HUES6 (cell line): Measurements from ENCODE around the gene PIF1.
"Not testable (repeated sequence)": the region's sequence is repeated elsewhere in the genome, so short reads cannot be mapped to it uniquely, and the experiment has no call there.

Experiments used
- H3K27ac ChIP-seq: 2 replicates; pipeline ENCODE4 v1.7.0; 2013; ENCODE audit warnings: low read depth, mild to moderate bottlenecking, low read length, inconsistent platforms
- H3K27me3 ChIP-seq: 2 replicates; pipeline ENCODE4 v1.6.1; 2013; ENCODE audit warnings: low read length; ENCODE audit not compliant: control insufficient read depth, insufficient read depth
- H3K36me3 ChIP-seq: 2 replicates; pipeline ENCODE4 v1.6.1; 2013; ENCODE audit warnings: low read length; ENCODE audit not compliant: control insufficient read depth, insufficient read depth
- H3K4me1 ChIP-seq: 2 replicates; pipeline ENCODE4 v1.6.1; 2013; ENCODE audit warnings: low read length; ENCODE audit not compliant: control insufficient read depth, insufficient read depth
- H3K4me3 ChIP-seq: 2 replicates; pipeline ENCODE4 v1.5.1; 2013; ENCODE audit warnings: low read depth, low read length
- H3K9ac ChIP-seq: one replicate; pipeline ENCODE4 v1.6.1; 2013; ENCODE audit warnings: mild to moderate bottlenecking, low read length
- H3K9me3 ChIP-seq: 2 replicates; pipeline ENCODE4 v1.6.1; 2013; ENCODE audit warnings: low read depth, low read length; ENCODE audit not compliant: control insufficient read depth, insufficient read depth

Gene PIF1

DNA sequence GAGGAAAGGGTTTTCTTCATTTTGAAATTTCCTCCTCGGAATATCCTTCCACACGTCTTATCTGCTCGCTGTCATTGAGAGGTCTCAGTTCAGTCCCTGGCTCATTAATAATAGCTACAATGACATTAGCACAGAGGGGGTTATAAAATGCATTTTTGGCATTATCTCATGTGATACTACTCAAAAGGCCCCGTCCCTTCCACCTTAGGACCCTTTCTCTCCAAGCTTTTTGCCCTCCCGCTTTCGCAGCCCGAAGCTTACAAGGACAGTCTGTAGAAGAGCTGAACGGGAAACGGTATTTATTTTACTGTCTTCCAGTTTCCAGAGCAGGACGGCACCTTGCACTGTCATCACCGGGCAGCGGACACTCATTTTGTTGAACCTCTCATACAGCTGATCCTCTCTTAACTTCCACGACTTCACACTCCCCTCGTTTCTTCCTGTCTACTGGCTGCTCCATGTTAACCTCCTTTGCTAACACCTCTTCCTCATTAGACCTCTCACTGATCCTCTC, 10.6 kb upstream of the PIF1 start:
- peak overlapping the region; percentile 9 for H3K9ac ChIP-seq
- H3K4me1 ChIP-seq: peaks cover 14% of the 10 kb centered on the region
- no peaks in the 10 kb centered on the region for H3K9me3 ChIP-seq
- no peaks in the 10 kb centered on the region for H3K27me3 ChIP-seq
- H3K27ac ChIP-seq: no peak overlapping the region
- H3K4me3 ChIP-seq: peak overlapping the region; percentile 22; the same call in 1 of the 2 replicates
- no peaks in the 10 kb centered on the region for H3K36me3 ChIP-seq

DNA sequence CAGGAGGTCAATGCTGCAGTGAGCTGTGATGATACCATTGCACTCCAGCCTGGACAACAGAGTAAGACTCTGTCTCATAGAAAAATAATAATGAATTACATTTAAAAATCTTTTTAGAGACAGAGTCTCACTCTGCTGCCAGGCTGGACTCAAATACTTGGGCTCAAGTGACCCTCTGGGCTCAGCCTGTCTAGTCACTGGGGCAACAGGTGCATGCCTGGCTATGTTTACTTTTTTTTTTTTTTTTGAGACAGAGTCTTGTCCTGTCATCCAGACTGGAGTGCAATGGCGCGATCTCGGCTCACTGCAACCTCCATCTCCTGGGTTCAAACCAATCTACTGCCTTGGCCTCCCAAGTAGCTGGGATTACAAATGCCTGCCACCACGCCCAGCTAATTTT, 8.2 kb upstream of the PIF1 start:
- H3K36me3 ChIP-seq: peaks cover 3% of the 10 kb centered on the region; the same call in 1 of the 2 replicates
- H3K27ac ChIP-seq: no peak overlapping the region
- no peaks in the 10 kb centered on the region for H3K27me3 ChIP-seq
- H3K9me3 ChIP-seq: no peaks in the 10 kb centered on the region
- H3K4me3 ChIP-seq: no peak overlapping the region
- peaks cover 9% of the 10 kb centered on the region for H3K4me1 ChIP-seq
- no peak overlapping the region for H3K9ac ChIP-seq

DNA sequence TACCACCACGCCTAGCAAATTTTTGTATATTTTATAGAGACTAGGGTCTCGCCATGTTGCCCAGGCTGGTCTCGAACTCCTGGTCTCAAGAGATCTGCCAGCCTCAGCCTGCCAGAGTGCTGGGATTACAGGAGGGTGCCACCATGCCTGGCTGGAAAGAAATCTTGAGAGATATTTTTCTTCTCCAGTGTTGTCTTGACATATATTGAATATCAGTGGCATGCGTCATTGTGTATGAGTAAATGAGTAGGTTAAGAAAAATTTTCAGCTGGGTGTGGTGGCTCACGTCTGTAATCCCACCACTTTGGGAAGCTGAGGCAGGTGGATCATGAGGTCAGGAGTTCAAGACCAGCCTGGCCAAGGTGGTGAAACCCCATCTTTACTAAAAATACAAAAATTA, 3.5 kb upstream of the PIF1 start:
- Histone ChIP-seq H3K9me3 (no peaks in the 10 kb centered on the region), H3K4me1 (peaks cover 11% of the 10 kb centered on the region; the same call in 1 of the 2 replicates), H3K27ac (no peak overlapping the region), H3K9ac (no peak overlapping the region), H3K27me3 (no peaks in the 10 kb centered on the region), H3K36me3 (peaks cover 8% of the 10 kb centered on the region; the same call in 1 of the 2 replicates), H3K4me3 (no peak overlapping the region)

DNA sequence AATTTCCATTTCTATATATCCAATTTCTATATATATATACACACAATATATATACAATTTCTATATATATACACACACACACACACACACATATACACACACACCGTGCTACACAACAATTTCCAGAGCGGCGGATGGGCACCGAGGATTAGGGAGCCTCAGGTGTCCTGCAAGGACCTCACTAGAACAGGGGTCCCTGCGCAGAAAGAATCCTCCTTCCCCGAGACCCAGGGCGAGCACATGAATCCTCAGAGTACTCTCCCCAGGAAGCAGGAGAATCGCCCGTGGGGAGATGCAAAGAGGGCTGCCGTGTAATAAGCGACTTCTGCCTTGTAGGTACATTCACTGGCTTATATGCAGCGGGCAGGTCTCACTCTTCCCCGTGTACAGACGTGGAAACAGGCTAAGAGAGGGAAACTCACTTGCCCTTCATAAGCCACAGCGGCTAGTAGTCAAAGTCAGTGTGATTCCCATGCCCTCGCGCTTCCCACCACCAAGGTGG, 467 bp downstream of the PIF1 start:
- H3K4me3 ChIP-seq: peak overlapping the region; percentile 91
- peak overlapping the region; percentile 50; the same call in 1 of the 2 replicates for H3K27ac ChIP-seq
- H3K9ac ChIP-seq: peak overlapping the region; percentile 87
- H3K27me3 ChIP-seq: no peaks in the 10 kb centered on the region
- no peaks in the 10 kb centered on the region for H3K9me3 ChIP-seq
- H3K36me3 ChIP-seq: peaks cover 39% of the 10 kb centered on the region
- H3K4me1 ChIP-seq: peaks cover 14% of the 10 kb centered on the region

DNA sequence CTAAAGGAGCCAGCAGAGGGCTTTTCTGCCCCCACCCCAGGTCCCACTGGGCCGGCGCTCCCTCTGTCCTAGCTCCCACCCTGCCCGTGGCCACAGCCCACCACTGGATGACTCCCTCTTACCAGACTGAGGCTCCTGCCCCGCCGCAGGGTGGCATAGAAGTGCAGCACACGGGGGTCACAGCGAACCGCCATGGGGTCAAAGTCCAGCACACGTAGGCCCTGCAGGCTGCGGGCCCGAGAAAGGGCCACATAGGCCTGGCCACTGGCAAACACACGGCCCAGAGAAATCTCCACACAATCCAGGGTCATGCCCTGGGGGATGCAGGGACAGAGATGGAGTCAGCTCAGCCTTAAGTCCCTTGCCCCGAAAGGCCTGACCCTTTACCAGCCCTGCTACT, 9.0 kb downstream of the PIF1 start:
- Histone ChIP-seq H3K36me3 (peaks cover 57% of the 10 kb centered on the region), H3K4me1 (peaks cover 23% of the 10 kb centered on the region), H3K9me3 (no peaks in the 10 kb centered on the region), H3K27me3 (no peaks in the 10 kb centered on the region), H3K27ac (no peak overlapping the region), H3K9ac (no peak overlapping the region), H3K4me3 (no peak overlapping the region)

DNA sequence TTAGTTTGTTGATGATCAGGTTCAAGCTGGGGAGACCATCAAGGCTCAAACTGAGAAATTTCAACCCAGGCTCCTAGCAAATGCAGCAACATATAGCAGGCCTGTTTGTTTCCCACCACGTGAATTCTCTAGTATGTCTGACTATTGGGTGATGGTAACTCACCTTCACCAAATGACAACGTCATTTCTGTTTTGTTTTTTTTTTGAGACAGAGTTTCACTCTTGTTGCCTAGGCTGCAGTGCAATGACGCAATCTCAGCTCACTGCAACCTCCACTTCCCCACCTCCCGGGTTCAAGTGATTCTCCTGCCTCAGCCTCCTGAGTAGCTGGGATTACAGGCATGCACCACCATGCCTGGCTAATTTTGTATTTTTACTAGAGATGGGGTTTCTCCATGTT, 10.5 kb downstream of the PIF1 start:
- H3K9ac ChIP-seq, H3K4me3 ChIP-seq, H3K27ac ChIP-seq, H3K9me3 ChIP-seq, H3K27me3 ChIP-seq: not testable (repeated sequence)
- Histone ChIP-seq H3K36me3 (peaks cover 43% of the 10 kb centered on the region), H3K4me1 (peaks cover 37% of the 10 kb centered on the region)

DNA sequence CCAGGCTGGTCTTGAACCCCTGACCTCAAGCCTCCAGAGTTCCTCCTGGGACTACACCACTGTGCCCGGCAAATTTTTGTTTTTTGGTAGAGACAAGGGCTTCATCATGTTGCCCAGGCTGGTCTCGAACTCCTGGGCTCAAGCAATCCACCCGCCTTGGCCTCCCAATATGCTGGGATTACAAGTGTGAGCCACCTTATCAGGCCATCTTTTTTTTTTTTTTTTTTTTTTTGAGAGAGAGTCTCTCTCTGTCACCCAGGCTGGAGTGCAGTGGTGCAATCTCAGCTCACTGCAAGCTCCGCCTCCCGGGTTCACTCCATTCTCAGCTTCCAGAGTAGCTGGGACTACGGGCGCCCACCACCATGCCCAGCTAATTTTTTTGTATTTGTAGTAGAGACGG, 11.2 kb downstream of the PIF1 start:
- H3K4me3 ChIP-seq, H3K9me3 ChIP-seq, H3K9ac ChIP-seq, H3K27ac ChIP-seq, H3K27me3 ChIP-seq: not testable (repeated sequence)
- H3K36me3 ChIP-seq: peaks cover 36% of the 10 kb centered on the region
- H3K4me1 ChIP-seq: peaks cover 43% of the 10 kb centered on the region

DNA sequence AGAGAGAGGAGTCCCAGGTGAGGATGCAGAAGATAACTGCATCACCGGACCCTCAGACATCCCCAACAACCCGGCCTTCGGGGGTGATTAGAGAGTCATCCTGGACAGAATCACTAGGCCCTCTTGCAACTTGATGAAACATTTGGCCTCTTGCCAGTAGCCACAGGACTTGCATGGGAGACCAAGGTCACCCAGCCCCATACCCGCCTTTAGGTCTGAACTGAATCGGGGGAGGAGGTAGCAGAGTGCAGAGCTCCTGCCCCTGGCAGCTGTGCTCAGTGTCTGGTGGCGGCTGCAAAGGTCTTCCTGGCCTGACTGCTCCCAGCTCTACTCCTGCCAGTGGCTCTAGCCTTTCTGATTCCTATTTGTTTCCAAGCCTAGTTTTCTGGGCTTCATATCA, 12.4 kb downstream of the PIF1 start:
- H3K27ac ChIP-seq: peak overlapping the region; percentile 96; the same call in 1 of the 2 replicates
- peaks cover 24% of the 10 kb centered on the region for H3K36me3 ChIP-seq
- H3K4me1 ChIP-seq: peaks cover 53% of the 10 kb centered on the region
- H3K9me3 ChIP-seq: no peaks in the 10 kb centered on the region
- H3K4me3 ChIP-seq: no peak overlapping the region
- H3K27me3 ChIP-seq: no peaks in the 10 kb centered on the region
- H3K9ac ChIP-seq: no peak overlapping the region

DNA sequence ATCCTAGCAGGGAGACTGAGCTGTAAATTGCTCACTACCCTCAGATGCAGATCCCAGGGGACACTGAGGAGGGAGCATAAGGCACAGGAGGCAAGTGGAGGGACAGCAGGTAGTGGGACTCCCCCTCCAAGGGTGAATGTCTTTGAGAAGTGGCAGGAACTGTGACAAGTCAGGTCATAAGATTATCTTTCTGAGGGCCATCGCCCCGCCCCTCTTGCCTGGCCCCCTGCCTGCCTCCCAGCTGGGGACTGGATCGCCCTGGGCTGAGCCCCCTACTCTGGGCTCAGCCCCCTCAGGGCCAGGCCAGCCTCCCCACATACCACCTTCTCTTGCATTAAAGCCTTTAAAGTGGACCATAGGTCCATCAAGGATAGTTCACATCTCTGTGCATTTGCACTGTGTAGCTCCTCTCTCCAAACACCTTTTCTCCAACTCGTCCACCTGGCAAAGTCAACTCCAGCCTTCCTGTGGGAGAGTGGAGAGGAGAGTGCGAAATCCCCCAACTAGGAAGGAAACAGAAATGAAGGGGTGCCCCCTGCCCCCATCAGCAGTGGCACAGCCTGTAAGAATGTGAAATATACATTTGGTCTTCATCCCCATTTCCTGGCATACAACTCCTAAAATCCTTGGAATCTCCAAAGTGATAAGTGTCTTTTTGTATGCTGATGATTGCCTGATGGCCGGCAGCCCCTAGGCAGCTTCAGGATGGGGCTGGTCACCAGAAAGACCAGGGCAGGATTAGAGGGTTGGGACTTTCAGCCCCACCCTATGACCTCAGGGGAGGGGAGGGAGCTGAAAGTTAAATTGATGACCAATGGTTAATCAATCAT, 14.7 kb downstream of the PIF1 start:
- Histone ChIP-seq H3K27me3 (no peaks in the 10 kb centered on the region), H3K9me3 (no peaks in the 10 kb centered on the region), H3K4me3 (peak overlapping the region; percentile 55), H3K4me1 (peaks cover 75% of the 10 kb centered on the region), H3K36me3 (peaks cover 5% of the 10 kb centered on the region), H3K27ac (peak overlapping the region; percentile 96), H3K9ac (peak overlapping the region; percentile 90)

DNA sequence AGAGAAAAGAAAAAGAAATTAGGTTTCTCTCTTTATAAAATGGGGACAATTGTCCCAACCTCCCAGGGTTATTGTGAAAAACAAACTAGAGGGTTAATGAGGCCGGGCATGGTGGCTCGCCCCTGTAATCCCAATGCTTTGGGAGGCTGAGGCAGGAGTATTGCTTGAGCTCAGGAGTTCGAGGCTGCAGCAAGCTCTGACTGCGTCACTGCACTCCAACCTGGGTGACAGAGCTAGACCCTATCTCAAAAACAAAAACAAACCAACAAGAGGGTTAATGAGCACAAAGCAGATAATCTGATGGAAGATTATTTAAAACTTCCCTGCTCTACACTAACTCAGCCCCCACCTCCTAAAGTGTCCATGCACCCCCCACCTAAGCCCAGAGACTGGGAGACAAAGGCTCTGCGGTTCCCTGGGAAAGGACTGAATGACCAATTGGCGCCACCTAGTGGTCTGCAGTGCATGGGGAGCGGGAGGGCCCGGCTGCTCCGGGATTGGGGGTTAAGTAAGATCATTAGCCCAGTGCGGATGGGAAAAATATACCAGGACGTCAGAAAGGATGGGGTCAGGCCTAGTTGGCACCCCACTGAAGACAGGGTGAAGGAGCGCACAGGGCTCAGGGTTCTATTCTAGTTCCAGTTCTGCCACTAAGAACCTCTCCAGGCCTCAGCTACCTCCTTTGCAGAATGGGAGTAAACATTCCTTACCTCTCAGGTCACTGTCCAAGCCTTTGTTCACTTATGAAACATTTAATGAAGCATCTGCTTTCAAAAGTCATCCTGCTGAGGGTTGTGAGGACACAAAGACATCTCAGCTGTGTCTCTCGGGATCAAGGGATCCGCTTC, 15.6 kb downstream of the PIF1 start:
- H3K27ac ChIP-seq: peak overlapping the region; percentile 96
- H3K27me3 ChIP-seq: no peaks in the 10 kb centered on the region
- H3K9ac ChIP-seq: peak overlapping the region; percentile 90
- peak overlapping the region; percentile 55 for H3K4me3 ChIP-seq
- H3K9me3 ChIP-seq: no peaks in the 10 kb centered on the region
- H3K36me3 ChIP-seq: no peaks in the 10 kb centered on the region
- H3K4me1 ChIP-seq: peaks cover 75% of the 10 kb centered on the region
